Gastrocnemius medialis (tissue), 4 donors: ENCODE measurements around the gene TIMP1.

Experiments
- CTCF ChIP-seq, 5 experiments: fragments of 450-650 bp in 3 of 5; fragments of 200-600 bp in 2 of 5; sonication (generic) in 2 of 5; IDR thresholded peaks in 4 of 5; conservative IDR thresholded peaks in 1 of 5; 1 replicate in 4 of 5; 2 replicates in 1 of 5; pipeline ENCODE4 v1.5.1; 2016 to 2019; ENCODE audit warnings: antibody characterized with exemption in 5 of 5, mild to moderate bottlenecking in 3 of 5, moderate library complexity in 3 of 5
- POLR2A ChIP-seq, 2 donors: fragments of 450-650 bp; IDR thresholded peaks; one replicate each; pipeline ENCODE4 v1.6.1; 2017; ENCODE audit warnings: antibody characterized with exemption in 2 of 2, mild to moderate bottlenecking in 2 of 2, moderate library complexity in 2 of 2

GRCh38 chrX:47540754-47541538, 41.3 kb upstream of the TIMP1 start:
- TF ChIP-seq CTCF (IDR thresholded peaks at IDR 0.05 in 4 of 5, conservative IDR thresholded peaks at IDR 0.05 in 1 of 5): peak; percentile 41 to 58 (median 52)
- peak; percentile 27 to 47 for TF ChIP-seq POLR2A (IDR thresholded peaks at IDR 0.05)
